GM21529 (cell line): ENCODE measurements around the gene PTPN5.
"Not testable (repeated sequence)": the region's sequence is repeated elsewhere in the genome, so short reads cannot be mapped to it uniquely, and the experiment has no call there.

ENCODE experiments used
- ATAC-seq: cut with Tn5 transposase; IDR thresholded peaks from one replicate; pipeline ENCODE4 v1.9.1; 2021; ENCODE audit not compliant: unreplicated experiment

Gene PTPN5

GRCh38 chr11:18692941-18693760 is 98.4 kb downstream of the PTPN5 start:
- no peak for ATAC-seq

DNA sequence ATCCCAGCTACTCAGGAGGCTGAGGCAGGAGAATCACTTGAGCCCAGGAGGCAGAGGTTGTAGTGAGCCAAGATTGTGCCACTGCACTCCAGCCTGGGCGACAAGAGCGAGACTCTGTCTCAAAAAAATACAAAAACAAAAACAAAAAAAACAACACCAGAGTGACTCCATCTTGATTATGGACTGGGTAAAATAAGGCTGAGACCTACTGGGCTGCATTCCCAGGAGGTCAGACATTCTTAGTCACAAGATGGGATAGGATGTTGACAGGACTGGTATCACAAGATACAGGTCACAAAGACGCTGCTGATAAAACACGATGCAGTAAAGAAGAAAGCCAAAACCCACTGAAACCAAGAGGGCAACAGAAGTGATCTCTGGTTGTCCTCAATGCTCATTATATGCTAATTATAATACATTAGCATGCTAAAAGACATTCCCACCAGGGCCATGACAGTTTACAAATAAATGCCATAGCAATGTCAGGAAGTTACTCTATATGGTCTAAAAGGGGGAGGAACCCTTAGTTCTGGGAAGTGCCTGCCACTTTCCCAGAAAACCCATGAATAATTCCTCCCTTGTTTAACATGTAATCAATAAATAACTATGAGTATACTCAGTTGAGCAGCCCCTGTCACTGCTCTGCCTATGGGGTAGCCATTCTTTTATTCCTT is 100.0 kb downstream of the PTPN5 start:
- ATAC-seq: not testable (repeated sequence)

- no peak for ATAC-seq
Measured at GRCh38 chr11:18684267-18684666, 107.3 kb downstream of the PTPN5 start.

GRCh38 chr11:18682466-18682865 is 109.1 kb downstream of the PTPN5 start:
- no peak for ATAC-seq

DNA sequence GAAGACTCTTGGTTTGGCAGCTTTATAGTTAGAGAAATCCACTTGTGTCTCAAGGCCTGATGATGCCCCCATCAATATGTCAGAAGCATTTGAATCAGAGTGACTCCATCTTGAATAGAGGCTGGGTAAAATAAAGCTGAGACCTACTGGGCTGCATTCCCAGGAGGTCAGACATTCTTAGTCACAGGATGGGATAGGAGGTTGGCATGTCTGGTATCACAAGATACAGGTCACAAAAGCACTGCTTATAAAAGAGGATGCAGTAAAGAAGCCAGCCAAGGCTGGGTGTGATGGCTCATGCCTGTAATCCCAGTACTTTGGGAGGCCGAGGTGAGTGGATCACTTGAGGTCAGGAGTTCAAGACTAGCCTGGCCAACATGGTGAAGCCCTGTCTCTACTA is 109.6 kb downstream of the PTPN5 start:
- ATAC-seq: not testable (repeated sequence)
